GM12872 (cell line): ENCODE results near the gene DIPK1B.

Source experiments
- TF ChIP-seq, protein P1 (sequence below): IDR thresholded peaks from 3 replicates; pipeline ENCODE4 v1.5.1; 2011; ENCODE audit warnings: low read depth, mild to moderate bottlenecking, low read length, moderate library complexity; ENCODE audit not compliant: insufficient read depth

DIPK1B gene

DNA sequence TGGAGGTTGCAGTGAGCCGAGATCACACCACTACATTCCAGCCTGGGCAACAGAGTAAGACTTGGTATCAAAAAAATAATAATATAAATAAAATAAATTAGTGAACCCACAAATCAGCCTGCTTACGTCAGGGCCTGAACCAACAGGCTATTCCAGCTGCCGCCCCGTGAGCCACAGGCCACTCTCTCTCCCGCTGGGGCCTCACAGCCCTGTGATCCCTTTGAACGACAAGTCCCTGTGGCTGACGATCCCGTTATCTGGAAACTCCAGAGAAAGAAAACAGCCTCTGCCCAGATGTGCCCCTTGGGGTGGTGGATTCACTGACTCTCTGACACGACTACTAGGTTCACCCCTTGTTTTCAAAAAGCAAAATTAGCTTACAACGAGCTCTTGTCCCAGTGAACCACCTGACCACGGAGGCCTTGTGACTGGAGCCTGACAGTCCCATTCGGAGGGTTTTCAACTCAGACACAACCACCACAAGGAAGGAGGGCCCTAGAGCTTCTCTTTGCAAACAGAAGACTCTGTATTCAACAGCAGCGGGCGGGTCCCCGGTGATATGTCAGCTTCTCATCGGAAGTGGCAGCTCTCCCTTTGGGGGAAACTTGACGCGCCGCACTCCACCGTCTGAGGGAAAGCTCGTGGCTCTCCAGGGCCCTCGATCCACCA lies 4.4 kb upstream of the DIPK1B start:
- TF ChIP-seq, protein P1, sequence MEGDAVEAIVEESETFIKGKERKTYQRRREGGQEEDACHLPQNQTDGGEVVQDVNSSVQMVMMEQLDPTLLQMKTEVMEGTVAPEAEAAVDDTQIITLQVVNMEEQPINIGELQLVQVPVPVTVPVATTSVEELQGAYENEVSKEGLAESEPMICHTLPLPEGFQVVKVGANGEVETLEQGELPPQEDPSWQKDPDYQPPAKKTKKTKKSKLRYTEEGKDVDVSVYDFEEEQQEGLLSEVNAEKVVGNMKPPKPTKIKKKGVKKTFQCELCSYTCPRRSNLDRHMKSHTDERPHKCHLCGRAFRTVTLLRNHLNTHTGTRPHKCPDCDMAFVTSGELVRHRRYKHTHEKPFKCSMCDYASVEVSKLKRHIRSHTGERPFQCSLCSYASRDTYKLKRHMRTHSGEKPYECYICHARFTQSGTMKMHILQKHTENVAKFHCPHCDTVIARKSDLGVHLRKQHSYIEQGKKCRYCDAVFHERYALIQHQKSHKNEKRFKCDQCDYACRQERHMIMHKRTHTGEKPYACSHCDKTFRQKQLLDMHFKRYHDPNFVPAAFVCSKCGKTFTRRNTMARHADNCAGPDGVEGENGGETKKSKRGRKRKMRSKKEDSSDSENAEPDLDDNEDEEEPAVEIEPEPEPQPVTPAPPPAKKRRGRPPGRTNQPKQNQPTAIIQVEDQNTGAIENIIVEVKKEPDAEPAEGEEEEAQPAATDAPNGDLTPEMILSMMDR: no peak

DNA sequence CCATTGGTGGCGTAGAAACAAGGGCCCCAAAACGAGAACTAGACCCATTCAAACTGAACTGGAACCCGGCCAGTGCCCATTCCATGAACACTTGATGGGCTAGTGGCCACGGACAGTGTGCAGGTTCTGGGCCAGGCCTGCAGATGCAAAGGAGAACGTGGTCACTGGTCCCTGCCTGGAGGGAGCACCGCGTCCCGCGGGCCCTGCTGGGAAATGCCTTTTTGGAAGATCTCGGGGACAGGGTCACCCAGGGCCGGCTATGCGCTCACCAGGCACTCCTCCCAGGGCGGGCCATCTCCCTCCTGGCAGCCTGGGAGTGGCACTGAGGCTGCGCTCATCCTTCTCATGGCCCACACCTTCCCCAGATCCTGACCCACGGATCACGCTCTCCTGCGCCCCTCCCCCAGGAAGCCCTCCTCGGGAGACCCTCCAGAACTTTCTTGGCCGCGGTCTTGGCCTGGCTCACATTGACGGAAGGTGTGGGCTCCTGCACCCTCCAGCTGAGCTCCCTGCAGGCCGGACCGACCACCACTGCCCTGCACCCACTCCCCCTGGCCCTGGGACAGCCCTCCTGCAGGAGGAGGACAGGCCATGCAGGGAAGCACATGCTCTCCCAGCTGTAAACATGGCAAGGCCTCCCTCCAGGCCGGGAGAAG lies 2.8 kb upstream of the DIPK1B start:
- TF ChIP-seq, protein P1: no peak

DNA sequence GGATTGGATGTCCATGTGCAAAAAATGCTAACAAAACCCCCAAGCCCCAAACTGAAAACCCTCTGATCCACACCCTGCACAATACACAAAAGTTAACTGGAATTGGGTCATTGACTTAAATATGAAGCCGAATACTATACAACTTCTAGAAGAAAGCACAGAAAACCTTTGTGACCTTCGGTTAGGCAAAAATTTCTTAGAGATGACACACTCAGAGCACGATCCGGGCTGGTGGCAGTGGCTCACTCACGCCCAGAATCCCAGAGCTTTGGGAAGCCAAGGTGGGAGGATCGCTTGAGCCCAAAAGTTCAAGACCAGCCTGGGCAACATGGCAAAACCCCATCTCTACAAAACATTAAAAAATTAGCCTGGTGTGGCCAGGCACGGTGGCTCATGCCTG lies 1.8 kb upstream of the DIPK1B start:
- TF ChIP-seq, protein P1: no peak

DNA sequence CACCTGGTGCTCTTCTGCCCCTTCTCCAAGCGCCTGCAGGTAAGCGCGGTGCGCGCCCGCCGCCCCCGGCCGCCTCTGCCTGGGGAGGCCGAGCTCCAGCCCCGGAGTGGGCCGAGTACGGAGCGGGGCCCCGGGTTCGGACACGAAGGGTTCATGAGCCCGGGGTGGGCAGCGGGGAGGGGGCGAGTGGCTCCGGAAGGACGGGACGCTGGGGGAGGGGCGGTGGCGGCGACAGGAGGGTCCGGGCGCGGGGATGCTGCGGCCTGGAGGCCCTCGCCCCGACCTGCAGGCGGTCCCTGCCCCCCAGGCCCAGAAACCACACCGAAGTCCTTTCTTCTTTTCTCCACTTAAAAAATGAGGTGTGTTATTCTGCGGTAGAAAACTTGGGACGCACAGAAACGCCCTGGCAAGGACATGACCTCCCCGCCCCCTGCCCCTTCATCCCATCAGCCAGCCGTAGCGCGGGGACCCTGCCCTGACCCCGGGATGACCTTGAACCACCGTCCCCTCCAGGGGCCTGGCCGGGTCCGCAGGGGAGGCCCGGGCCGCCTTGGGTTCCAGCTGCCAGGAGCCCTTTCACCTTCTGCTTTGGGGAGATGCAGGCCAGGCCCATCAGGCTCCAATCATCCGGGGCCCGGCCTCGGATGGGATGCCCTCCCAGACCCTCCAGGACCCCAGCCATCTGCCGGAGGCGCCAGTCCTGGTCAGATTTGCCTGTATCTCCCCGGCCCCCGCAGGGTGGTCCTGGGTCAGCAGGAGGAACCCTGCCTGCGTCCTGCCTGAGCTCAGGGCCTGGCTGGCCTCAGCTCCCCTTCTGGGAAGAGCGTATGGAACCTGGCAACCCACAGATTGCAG lies 545 bp downstream of the DIPK1B start:
- TF ChIP-seq, protein P1: no peak

DNA sequence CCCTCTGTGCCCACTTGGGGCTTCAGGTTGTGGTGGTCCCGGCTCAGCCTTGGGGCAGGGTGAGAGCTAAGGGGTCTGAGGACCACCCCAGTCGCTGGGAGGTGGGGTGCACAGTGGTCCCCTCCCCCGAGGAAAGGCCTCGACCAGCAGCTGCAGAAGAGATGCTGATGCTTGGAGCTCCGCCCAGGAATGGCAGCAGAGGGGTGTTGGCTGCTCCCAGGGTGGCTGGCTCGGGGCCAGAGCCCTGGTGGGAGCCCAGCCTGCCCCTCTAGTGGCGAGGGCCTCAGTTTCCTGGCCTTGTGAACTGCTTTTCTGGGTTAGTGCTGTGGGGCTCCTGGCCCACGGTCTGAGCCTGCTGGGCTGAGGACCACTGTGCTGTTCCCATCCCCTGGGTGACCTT lies 1.2 kb downstream of the DIPK1B start:
- TF ChIP-seq, protein P1: no peak

DNA sequence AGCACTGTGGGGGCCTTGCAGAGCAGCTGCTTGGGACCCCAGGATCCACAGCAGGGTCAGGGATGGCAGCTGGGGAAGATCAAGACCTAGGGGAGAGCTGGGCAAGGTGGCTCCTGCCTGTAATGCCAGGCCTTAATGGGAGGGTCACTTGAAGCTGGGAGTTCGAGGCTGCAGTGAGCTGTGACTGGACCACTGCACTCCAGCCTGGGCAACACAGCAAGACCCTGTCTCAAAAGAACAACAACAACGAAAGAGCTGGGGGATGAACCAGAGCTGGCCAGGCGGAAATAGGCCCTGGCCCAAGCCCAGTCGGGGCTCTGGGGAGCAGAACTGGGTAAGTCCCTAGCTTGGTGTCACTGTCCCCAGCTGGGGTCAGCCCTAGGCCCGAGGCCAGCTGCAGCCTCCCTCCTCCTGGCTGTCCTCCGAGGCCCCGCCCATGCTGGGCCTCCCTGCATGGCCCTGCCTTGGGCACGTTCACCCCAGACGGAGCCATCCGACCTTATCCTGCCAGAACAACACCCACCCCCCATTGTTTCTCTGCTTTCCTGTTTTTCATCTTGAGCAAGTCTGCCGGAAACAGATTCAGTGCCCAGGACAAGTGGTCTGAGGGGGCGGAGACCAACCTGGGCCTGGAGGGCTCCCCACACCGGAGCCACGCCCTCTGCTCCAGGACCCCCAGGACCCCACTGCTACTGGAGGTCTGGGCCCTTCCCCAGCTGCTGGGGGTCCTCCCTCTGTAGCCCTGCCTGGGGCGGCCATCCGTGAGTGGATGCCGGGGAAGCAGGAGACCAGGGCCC lies 1.9 kb downstream of the DIPK1B start:
- TF ChIP-seq, protein P1: no peak
